GM18873 (cell line): Measurements from ENCODE around the gene REEP1.

Source experiments
- ATAC-seq: cut with Tn5 transposase; IDR thresholded peaks from one replicate; pipeline ENCODE4 v1.9.1; 2021; ENCODE audit warnings: mild to moderate bottlenecking, moderate library complexity, moderate number of reproducible peaks; ENCODE audit not compliant: unreplicated experiment, low FRiP score

The REEP1 gene

DNA sequence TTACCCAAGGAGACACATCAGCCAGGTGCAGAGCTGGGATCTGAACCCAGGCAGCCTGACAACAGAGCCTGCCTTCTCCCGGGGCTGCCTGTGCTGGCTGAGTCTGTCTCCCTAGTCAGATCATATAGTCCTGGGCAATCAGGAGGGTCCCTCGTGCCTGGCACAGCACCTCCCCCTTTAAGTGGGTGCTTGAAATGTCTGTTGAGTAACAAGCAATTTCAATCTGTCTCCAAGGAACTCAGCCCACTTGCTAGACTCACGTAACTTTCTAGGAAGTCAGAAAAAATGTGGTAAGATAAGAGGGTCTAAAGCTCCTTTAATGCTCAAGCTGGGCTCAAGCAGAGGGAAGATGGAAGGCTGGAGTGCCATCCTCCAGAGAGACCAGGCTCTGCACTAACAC lies 51.9 kb downstream of the REEP1 start:
- ATAC-seq: no peak

DNA sequence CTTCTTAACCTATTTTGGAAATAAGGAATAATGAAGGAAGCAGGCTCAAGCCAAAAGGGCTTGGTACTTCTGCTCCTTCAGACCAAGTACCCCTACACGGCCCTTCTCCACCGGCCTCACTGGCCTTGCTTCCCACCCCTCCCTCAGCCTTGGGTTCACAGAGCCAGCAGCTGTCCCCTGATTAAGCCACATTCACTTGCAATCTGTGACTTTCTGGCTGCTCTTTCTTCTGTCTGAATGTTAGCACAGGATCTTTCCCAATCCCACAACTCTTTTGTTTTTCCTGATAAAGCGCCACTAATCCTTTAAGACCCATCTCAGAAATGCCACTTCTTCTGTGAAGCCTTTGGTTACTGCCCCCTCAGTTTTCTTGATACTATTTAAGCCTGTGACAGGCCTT lies 52.4 kb downstream of the REEP1 start:
- ATAC-seq: no peak

DNA sequence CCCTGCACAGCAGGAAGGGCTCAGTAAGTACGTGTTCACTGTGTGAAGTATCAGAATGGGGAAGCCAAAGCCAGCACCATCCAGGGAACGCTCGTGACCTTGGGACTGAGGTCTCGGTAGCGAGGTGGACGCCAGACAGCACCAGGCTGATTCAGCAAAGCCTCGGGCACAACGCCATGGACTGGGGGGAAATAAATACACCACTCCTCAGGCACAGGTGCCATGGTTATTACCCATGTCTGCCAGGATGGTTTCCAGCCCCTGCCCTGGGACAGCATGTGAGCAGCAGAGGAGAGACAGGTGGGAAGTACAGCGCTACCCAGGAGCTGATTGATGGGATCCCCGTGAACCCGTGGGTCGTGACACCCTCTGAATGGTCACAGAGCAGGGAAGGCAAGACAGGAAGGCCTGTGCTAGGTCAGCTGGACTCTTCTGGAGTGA lies 53.0 kb downstream of the REEP1 start:
- no peak for ATAC-seq

DNA sequence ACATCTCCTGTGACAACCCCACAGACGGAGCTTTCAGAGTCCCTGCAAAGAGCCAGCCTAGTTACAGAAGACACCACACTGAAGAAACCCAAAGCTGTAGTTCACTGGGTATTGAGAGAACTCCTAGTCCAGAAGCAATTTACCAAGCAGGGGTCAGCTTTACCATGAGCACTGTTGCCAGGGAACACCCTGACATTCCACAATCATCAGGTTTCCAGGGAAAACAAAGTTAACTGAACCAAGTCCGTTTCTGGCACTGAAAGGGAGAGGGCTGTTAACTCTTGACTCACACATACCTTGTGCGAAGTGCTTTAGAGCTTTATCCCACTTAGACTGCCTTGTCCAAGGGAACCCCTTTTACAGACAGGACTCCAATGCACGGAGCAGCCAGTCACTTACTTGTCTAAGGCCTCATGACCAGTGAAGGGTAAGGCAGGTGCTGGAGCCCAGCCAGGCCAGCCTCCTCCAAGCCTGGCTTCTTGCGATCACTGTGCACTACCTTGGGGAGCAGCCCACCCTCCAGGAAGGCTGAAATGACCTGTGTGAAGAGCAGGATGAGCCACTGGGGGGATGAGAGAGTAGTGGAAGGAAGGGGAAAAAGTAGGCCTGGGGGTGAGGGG lies 53.9 kb downstream of the REEP1 start:
- no peak for ATAC-seq

DNA sequence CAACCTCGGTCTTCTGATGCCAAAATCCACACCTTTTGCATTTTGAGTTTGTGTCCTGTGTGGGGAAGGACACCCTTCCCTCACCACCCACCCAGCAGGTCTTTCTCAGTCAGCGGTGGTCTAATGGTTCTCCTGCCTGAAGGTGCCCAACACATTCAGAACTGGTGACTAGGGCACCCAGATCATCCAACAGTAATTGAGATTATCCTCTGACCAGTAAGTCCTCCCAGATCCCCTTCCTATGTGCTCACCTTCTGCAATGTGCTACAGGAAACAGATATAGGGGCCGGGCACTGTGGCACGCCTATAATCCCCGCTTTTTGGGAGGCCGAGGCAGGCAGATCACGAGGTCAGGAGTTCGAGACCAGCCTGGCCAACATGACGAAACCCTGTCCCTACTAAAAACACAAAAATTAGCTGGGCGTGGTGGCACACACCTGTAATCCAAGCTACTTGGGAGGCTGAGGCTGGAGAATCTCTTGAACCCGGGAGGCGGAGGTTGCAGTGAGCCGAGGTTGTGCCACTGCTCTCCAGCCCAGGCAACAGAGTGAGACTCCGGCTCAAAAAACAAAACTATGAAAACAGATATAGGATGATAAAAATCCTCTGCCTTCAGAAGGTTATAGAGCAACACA lies 56.2 kb downstream of the REEP1 start:
- no peak for ATAC-seq

DNA sequence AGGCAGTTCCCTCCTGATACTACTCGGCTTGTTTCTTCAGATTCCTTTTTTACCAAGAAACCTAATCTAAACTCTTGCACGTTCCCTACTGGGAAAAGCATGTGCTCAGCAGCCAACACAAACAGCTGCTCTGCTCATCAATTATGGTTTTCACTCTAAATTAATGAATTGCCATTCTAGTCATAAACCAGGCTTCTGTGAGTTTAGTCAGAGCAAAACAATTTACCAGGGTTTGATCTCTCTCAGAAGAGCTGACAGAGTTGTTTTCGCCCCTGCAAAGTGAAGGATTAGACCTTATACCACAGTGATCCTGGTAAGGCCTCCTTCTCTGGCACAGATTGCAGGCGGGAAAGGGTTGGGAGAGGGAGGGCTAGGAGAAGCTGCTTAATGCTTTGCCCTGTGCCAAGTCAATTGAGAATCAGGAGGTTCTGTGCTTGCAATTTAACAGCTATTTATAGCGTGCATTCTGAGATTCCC lies 57.2 kb downstream of the REEP1 start:
- ATAC-seq: no peak

DNA sequence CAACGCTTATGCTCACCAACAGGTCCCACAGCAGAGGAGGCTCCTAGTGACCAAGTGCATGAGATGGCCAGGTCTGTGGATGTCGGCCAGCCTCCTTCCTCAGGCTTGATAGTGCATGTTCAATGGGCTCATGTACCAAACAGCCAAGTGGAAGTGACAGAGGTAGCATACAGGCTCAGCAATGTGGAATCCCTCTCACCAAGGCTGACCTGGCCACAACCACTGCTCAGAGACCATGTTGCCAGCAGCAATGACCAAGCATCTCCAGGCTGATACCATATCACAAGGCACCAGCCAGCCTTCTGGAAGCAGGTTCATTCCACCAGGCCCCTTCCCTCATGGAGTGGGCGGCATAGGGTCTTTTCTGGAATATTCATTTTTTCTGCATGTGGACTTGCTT lies 61.5 kb downstream of the REEP1 start:
- ATAC-seq: no peak

DNA sequence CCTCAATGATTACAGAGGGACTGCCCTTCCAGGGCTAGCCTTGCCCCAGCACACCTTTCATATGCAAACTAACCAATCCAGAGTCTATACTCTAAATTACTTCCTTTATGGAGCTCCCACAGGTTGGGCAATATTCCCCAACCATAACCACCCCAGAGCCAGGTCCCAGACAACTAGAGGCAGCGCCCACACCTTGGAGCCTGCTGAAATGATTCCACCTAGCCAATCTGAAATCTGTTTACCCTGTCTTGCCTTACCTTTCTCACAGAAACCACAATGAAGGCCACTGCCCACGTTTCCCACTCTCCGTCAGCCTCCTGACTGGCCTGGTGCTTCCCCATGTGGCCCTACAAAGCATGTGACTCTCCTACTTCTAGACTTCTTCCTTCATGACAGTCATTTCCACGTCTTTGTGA lies 62.0 kb downstream of the REEP1 start:
- ATAC-seq: no peak

DNA sequence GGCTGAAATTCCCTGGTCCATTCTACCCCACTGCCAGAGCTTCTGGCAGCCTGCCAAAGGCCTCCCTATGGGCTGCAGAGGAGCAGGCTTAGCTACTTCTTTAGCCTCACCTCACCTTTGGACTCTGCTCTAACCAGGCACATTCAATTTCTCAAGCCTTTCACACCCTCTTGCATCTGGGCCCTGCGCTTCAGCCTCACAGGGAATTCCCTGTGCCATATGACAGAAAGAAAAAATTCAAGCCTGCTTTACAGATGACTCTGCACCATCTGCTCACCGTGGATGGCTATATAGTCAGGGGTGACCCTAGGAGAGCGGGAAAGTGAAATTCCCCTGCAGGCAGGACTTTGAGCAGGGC lies 62.5 kb downstream of the REEP1 start:
- ATAC-seq: no peak

DNA sequence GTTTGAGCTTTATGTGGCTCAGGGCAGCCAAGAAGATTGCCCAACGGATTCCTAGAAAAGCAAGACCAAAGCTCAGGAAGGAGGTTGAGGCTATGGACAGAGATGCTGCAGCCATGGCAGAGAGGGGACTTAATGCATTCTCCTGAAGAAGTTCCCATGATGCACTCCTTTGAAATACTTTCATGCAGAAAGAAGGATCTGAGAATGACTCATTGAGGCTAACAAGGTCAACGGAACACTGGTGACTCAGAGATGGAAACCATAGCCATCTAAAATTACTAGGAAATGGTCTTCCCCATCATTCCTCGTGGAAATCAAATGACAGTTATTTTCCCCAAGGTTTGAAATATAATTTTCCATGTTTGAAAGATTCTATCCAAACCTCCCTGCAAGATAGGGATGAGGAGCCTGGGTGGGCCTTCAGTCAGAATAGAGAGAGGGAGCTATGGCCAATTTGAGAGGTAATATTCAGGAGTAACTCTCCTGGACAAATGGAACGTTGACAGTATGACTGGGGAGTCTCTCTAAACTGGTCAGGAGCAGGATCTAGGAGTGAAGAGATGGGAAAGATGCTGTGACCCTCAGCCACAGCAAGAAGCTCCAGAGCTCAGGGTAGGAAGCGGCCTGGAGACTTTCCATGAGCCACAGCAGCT lies 63.0 kb downstream of the REEP1 start:
- no peak for ATAC-seq

DNA sequence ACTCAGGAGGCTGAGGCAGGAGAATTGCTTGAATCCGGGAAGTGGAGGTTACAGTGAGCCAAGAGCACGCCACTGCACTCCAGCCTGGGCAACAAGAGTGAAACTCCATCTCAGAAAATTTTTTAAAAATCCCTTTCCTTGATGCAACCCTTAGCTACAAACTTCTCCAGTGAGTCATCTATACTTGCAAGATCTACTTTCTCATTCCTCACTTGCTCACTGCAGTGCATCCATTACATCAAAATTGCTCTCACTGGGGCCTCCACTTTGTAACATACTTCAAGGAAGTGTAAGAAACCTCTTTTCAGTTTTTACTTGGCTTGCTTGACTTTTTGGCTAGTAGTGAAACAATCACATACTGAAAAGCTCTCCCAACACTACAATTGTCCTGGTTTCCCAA lies 65.3 kb downstream of the REEP1 start:
- ATAC-seq: no peak

DNA sequence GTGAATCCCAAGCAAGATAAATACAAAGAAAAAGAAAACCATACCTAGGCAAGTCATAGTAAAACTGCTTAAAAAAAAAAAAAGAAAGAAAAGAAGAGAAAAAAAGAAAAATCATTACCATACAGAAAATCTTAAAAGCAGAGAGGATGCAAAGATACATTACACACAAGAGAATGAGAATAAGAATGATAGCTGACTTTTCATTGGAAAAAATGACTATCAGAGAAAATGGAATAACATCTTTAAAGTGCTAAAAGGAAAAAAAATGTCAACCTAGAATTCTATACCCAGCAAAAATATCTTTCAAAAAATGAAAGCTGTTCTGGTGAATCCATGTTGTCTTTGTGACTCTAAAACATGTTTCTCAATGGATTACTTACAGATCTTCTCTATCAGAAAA lies 66.2 kb downstream of the REEP1 start:
- ATAC-seq: no peak

DNA sequence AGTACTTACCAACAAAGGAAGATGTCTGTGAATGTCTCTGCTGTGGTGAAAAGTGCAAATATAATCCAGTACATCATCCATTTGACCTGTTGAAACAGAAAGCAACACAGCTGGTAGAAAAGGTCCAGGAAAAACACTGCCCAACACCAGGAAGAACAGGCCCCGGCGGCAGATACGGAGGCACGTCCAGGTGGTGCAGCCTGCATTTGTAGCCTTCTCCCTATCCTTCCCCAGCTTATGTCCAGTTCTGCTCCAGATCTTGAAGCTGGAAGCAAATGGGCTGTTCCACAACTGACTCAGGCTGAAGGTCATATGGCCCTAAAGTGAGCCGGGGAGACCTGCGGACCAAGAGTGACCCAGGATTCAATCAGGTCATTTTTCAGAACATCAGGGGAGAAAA lies 73.5 kb downstream of the REEP1 start:
- no peak for ATAC-seq

DNA sequence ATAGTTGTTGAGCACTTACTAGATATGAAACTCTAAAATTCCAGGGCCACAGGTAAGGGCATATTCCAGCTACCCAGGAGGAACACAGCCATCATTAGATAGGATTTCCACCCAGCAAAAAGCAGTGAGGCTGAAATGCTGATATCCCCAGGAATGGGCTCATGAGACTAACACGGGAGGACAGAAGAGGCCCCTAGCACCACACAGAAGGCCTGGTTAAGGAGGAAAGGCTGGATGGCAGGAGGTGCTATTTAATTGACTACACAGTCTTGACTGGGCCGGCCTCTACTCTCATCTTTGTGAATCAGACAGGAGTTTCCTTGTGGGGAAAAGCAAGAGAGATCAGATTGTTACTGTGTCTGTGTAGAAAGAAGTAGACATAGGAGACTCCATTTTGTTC lies 76.4 kb downstream of the REEP1 start:
- ATAC-seq: no peak

DNA sequence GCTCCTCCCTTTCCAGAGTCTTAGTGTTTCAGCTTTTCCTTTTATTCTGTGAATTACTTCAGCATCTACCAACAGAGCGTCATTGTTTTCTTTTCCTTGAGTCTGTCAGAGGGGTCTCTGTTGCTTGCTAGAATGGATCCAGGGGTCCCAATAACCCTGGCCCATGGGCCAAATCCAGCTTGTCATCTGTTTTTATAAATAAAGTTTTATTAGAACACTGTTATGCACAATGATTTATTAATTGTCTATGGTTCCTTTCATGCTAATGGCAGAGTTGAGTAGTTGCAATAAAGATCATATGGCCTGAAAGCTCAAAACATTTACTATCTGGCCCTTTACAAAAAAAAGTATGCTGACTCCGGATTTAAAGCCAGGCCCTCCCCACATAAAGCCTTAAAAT lies 79.3 kb downstream of the REEP1 start:
- ATAC-seq: no peak

DNA sequence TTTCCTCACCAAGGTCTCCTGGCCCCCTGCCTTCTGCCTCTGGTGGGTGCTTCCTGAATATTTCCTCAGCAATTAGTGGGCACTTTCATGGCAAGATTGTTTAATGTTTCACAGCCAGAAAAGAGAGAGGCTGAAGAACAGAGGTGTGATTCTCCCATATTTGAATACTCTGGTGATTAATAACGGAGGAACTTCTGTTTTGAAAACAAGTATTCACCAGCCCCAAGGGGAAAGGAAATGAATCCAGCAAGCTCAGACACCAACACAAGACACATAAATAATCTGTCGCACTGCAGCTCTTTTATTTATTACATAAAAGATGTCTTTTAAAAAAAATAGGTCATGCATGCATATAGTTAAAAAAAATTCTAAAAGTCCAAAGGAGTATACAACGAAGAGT lies 80.4 kb downstream of the REEP1 start:
- no peak for ATAC-seq

DNA sequence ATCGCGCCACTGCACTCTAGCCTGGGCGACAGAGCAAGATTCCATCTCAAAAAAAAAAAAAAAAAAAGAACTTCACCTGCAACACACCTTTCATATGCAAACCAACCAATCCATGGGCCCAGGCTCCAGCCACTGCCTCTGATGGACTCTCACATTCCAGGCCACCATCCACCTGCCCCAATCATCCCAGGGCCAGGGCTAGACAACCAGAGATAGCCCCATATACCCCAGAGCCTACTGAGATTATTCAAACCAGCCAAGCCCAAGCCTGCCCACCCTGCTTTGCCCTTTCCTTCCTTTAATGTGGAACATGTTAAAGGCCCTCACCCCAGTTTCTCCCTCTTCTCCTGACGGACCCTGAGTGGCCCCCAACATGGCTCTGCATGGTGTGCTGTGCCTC lies 81.1 kb downstream of the REEP1 start:
- ATAC-seq: no peak

DNA sequence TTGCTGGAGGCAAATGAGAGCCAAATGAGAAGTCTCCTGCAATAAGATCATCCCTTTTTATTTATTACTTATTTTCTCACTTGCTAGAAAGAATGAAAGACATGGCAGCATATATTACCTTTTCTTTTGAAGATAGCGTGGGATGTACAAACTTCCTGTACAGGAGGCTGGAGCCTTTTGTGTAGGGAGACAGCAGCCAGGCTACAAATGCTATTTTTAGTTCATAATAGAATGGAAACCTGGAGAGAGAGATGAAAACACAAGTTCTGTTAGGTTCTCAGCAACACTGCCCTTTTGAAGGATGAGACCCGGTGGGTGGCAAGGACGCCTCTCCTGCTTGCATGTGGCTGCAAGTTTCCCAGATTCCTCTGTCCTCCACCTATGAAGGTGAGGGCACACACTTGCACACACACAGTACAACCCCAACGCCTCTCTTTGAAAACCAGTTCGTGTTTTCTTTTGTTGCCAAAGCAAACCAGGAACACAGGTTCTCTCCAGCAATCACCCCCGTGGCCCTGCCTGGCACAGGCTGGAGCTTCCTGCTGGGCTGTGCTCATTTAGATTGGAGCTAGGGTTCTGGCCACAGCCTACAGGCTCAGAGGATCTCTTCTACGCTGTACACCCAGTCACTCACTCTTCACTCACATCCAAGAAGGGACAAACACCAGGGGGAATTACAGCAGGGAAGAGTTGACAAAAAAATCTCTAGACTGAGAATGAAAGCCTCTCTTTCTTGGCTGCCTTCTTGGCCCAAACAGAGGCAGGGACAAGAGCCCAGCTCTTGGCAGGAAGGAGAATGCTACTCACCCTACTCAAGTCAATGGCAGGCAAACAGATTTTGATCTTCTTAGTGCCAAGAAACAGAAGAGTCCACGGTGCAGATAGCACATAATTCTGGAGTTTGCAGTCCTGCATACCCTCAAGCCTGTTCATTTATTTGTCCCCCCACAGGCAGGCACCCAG lies 82.6 kb downstream of the REEP1 start:
- ATAC-seq: no peak

DNA sequence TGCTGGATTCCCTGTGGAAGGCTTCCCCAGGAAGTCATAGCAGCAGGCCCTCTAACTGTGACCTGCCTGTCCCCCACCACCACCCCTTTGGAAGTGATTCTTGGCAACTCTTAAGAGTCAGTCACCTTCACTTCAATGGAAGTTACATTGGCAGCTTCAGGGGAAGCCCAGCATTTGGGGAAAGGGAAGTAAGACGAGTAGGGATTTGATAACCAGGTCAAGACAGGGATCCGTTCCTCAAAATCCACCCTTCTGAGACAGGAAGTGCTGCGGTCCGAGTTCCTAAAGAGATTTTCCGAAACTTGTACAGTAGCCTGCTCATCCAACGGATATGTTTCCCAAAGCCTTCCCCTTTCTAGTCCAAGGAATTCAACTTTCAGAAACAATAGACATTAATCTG lies 84.0 kb downstream of the REEP1 start:
- no peak for ATAC-seq

DNA sequence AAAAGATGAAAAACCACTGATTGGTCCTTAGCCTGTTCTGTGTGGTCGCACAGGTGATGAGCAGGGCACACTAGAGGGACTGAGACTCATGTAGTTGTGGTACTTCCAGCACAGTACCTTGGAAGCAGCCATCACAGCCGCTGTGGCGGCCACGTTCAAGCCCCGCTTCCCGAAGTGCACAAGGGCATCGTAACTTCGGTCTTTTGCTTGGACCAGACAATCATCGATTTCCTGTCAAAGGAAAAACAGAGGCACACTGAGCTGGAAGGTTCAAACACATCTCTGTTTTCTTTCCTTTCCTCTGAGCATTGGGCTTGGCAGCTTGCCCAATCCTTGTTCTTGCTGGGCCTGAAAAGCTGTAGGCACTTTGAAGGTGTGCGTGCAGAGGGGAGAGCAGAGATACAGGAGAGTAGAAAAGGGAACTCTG lies 85.6 kb downstream of the REEP1 start:
- no peak for ATAC-seq
